Activated T-helper 17 cell treated with anti-CD3 and anti-CD28 coated beads, Interleukin-2, amount 50 U/mL, for 72 hours (primary cell): ENCODE results near the gene MYLK. TPM values are rescaled to one million over a fixed set of nuclear protein-coding genes. Genes with fewer than 3 reads are reported as not detected.

Experiments
- ATAC-seq: fragments of 150-1000 bp; cut with Tn5 transposase; replicated peaks from 2 replicates; pipeline ENCODE4 v1.10.0; 2021; ENCODE audit warnings: mild to moderate bottlenecking, moderate library complexity
- H3K27ac Mint-ChIP-seq: one replicate; pipeline ENCODE4 v1.8.0; 2022; ENCODE audit warnings: mixed read lengths
- H3K27me3 Mint-ChIP-seq: one replicate; pipeline ENCODE4 v1.8.0; 2022; ENCODE audit warnings: mixed read lengths
- H3K36me3 Mint-ChIP-seq: one replicate; pipeline ENCODE4 v1.8.0; 2022; ENCODE audit warnings: low read depth, mild to moderate bottlenecking, mixed read lengths
- H3K4me1 Mint-ChIP-seq: one replicate; pipeline ENCODE4 v1.8.0; 2022; ENCODE audit warnings: mixed read lengths
- H3K4me3 Mint-ChIP-seq: one replicate; pipeline ENCODE4 v1.8.0; 2022; ENCODE audit warnings: mild to moderate bottlenecking, mixed read lengths
- H3K9me3 Mint-ChIP-seq: one replicate; pipeline ENCODE4 v1.8.0; 2022; ENCODE audit warnings: mixed read lengths
- total RNA-seq, 2 donors: library from RNA; stranded (reverse); gene quantifications; one replicate each; pipeline ENCODE4 v1.2.3, GENCODE V29; 2022

The MYLK gene
- total RNA-seq, 2 donors from 2014 or later: 0.17 TPM; not detected in 1

GRCh38 chr3:123884993-123885392 lies 861 bp upstream of the MYLK start:
- Mint-ChIP-seq H3K9me3 (no peaks in the 10 kb centered on the region), H3K27me3 (peaks cover 59% of the 10 kb centered on the region), H3K4me3 (peak overlapping the region; percentile 60), H3K36me3 (no peaks in the 10 kb centered on the region), H3K4me1 (no peaks in the 10 kb centered on the region), H3K27ac (no peak overlapping the region)
- ATAC-seq: no peak

DNA sequence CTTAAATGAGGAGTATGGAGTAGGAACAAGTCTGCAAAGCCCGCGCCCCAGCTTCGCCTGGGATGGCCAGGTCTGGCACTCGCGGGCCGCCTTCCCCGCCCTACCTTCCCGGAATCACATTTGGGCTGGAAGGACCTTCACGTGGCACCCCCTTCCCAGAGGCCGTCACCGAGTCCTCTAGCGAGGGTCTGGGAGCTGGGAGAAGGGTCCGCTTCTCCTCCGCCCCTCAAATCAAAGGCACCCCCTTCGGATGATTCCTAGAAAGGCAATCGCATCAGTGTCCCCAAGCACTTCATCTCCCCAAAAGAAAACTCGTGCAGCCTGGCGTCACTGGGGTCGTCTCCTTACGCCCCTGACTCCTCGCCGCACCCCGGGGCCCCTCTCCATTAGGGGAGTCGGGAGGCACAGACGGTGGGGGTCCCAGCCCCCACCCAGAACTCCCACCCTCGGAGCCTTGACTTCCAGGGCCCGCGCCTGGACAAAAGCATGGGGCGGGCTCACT lies 380 bp downstream of the MYLK start:
- no peaks in the 10 kb centered on the region for H3K4me1 Mint-ChIP-seq
- ATAC-seq: no peak
- peak overlapping the region; percentile 60 for H3K4me3 Mint-ChIP-seq
- H3K27ac Mint-ChIP-seq: no peak overlapping the region
- no peaks in the 10 kb centered on the region for H3K36me3 Mint-ChIP-seq
- H3K27me3 Mint-ChIP-seq: peaks cover 56% of the 10 kb centered on the region
- H3K9me3 Mint-ChIP-seq: no peaks in the 10 kb centered on the region

GRCh38 chr3:123883111-123883510 lies 1.0 kb downstream of the MYLK start:
- no peak for ATAC-seq
- Mint-ChIP-seq H3K36me3 (no peaks in the 10 kb centered on the region), H3K9me3 (no peaks in the 10 kb centered on the region), H3K4me1 (no peaks in the 10 kb centered on the region), H3K27me3 (peaks cover 49% of the 10 kb centered on the region), H3K4me3 (peak overlapping the region; percentile 60), H3K27ac (no peak overlapping the region)

DNA sequence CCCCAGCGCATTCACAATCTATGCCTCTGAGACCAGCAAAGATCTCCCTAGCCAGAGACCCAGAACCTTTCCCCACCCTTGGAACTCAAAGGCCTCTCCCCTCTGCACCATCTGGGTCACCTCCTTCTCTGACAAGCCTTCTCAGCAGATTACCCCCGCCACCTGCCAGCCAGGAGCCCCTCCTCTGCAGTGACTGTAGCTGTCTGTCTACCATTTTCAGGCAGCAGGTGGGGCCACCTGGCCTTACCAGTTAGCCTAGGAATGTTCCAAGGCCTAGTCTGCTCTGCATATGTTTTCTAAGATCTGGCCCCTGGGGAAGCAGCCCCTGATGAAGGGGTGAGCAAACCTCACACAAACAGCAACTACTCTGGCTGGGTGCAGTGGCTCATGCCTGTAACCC lies 2.4 kb downstream of the MYLK start:
- no peaks in the 10 kb centered on the region for H3K36me3 Mint-ChIP-seq
- no peak overlapping the region for H3K27ac Mint-ChIP-seq
- no peaks in the 10 kb centered on the region for H3K9me3 Mint-ChIP-seq
- H3K4me3 Mint-ChIP-seq: no peak overlapping the region
- no peaks in the 10 kb centered on the region for H3K4me1 Mint-ChIP-seq
- no peak for ATAC-seq
- peaks cover 42% of the 10 kb centered on the region for H3K27me3 Mint-ChIP-seq

- Mint-ChIP-seq H3K9me3 (no peaks in the 10 kb centered on the region), H3K4me1 (no peaks in the 10 kb centered on the region), H3K4me3 (no peak overlapping the region), H3K36me3 (no peaks in the 10 kb centered on the region), H3K27ac (no peak overlapping the region), H3K27me3 (peaks cover 38% of the 10 kb centered on the region)
- no peak for ATAC-seq
Measured at GRCh38 chr3:123880998-123881561, 3.1 kb downstream of the MYLK start.

DNA sequence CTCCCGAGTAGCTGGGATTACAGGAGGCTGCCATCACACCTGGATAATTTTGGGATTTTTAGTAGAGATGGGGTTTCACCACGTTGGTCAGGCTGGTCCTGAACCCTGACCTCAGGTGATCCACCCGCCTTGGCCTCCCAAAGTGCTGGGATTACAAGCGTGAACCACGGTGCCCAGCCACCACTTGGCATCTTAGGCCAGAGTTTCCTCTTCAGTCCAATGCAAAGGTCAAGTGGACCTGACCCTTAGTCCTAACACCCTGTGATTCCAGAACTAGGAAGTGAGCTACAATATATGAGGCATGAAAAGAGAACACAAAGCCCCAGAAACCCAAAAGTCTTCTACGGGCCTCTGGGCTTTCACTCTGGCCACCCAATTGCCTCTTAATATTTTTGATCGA lies 5.3 kb downstream of the MYLK start:
- ATAC-seq: no peak
- Mint-ChIP-seq H3K4me1 (no peaks in the 10 kb centered on the region), H3K27me3 (peaks cover 28% of the 10 kb centered on the region), H3K27ac (no peak overlapping the region), H3K4me3 (no peak overlapping the region), H3K9me3 (no peaks in the 10 kb centered on the region), H3K36me3 (no peaks in the 10 kb centered on the region)

DNA sequence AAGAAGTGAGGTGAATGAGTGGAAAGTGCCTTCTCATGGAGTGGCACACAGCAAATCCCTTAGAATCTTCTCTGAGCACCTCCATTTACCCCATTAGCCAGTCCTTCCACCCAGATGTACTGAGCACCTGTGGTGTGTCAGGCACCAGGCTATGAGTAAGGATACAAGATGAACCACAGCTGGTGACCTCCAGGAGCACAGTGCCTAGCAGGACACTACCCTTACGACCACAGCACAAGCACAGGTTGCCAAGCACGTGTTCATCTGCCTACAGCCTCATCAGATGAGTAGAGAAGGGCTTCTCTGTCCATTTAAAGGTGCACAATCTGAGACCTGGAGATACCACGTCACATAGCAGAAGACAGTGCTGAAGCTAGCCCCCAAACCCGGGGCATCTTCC lies 6.2 kb downstream of the MYLK start:
- H3K4me1 Mint-ChIP-seq: no peaks in the 10 kb centered on the region
- no peak overlapping the region for H3K4me3 Mint-ChIP-seq
- ATAC-seq: no peak

DNA sequence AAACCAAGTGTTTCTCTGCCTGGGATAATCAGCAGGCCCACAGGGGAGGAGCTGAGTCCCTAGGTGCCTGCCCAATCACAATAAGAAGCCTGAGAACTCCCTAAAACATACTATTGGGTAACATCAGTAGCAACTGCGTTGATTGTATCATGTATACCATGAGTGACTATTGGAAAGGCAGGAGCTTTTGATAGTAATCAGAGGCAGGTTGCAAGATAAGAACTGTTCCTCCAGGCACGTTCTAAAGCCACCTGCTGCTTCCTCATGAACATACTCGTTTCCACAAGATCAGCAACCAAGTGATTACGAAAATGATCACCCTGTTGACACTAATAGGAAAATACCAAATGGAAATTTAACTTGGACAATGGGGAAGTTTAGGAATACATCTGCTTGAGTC lies 6.7 kb downstream of the MYLK start:
- Mint-ChIP-seq H3K4me3 (no peak overlapping the region), H3K36me3 (no peaks in the 10 kb centered on the region), H3K9me3 (no peaks in the 10 kb centered on the region), H3K27me3 (peaks cover 23% of the 10 kb centered on the region), H3K27ac (no peak overlapping the region), H3K4me1 (no peaks in the 10 kb centered on the region)
- no peak for ATAC-seq

More for the DNA sequence above, 6.2 kb downstream of the MYLK start:
- Mint-ChIP-seq H3K36me3 (no peaks in the 10 kb centered on the region), H3K27ac (no peak overlapping the region), H3K9me3 (no peaks in the 10 kb centered on the region), H3K27me3 (peaks cover 27% of the 10 kb centered on the region)

- Mint-ChIP-seq H3K4me1 (no peaks in the 10 kb centered on the region), H3K9me3 (no peaks in the 10 kb centered on the region), H3K27ac (no peak overlapping the region), H3K4me3 (no peak overlapping the region), H3K27me3 (peaks cover 21% of the 10 kb centered on the region), H3K36me3 (no peaks in the 10 kb centered on the region)
- ATAC-seq: no peak
Measured at GRCh38 chr3:123876858-123877257, 7.3 kb downstream of the MYLK start.

GRCh38 chr3:123872621-123873020 lies 11.5 kb downstream of the MYLK start:
- no peaks in the 10 kb centered on the region for H3K4me1 Mint-ChIP-seq
- no peak for ATAC-seq
- H3K27ac Mint-ChIP-seq: no peak overlapping the region
- H3K27me3 Mint-ChIP-seq: peaks cover 7% of the 10 kb centered on the region
- H3K36me3 Mint-ChIP-seq: no peaks in the 10 kb centered on the region
- no peak overlapping the region for H3K4me3 Mint-ChIP-seq
- H3K9me3 Mint-ChIP-seq: no peaks in the 10 kb centered on the region

DNA sequence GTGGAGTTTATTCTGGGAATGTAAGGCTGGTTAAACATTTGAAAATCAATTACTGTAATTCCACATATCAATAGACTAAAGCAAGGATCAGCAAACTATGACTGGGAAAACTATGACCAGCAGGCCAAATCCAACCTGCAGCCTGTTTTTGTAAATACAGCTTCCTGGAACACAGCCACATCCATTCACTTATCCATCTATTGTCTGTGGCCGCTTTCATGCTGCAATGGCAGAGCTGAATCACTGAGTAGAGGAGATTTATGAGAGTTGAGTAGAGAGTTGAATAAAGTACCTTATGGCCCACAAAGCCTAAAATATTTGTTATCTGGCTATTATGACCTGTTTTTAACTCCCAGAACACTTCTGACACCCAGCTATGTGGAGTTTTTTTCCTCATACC lies 12.2 kb downstream of the MYLK start:
- no peak overlapping the region for H3K4me3 Mint-ChIP-seq
- no peaks in the 10 kb centered on the region for H3K9me3 Mint-ChIP-seq
- ATAC-seq: no peak
- H3K27ac Mint-ChIP-seq: no peak overlapping the region
- no peaks in the 10 kb centered on the region for H3K36me3 Mint-ChIP-seq
- no peaks in the 10 kb centered on the region for H3K4me1 Mint-ChIP-seq
- H3K27me3 Mint-ChIP-seq: peaks cover 10% of the 10 kb centered on the region

DNA sequence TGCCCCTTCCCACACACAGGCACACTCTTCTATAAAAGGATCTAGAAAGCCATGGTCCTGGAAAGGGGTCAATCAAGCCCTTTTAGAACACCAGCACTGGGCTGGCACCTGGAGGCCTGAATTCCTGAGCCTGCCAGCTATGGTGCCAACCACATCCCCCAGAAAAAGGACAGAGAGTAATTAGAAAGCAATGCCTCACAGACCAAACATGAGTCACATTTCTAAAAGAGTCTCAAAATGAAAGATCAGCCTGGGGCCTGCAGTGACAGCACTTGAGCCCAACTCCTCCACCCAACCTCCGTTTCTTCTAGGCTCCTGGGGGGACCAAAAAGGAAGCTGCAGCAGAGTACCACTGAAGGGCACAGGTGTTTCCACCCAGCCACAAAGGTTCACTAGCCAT lies 14.1 kb downstream of the MYLK start:
- peaks cover 10% of the 10 kb centered on the region for H3K27me3 Mint-ChIP-seq
- ATAC-seq: peak; percentile 49
- no peaks in the 10 kb centered on the region for H3K36me3 Mint-ChIP-seq
- no peaks in the 10 kb centered on the region for H3K9me3 Mint-ChIP-seq
- H3K27ac Mint-ChIP-seq: no peak overlapping the region
- no peak overlapping the region for H3K4me3 Mint-ChIP-seq
- no peaks in the 10 kb centered on the region for H3K4me1 Mint-ChIP-seq

DNA sequence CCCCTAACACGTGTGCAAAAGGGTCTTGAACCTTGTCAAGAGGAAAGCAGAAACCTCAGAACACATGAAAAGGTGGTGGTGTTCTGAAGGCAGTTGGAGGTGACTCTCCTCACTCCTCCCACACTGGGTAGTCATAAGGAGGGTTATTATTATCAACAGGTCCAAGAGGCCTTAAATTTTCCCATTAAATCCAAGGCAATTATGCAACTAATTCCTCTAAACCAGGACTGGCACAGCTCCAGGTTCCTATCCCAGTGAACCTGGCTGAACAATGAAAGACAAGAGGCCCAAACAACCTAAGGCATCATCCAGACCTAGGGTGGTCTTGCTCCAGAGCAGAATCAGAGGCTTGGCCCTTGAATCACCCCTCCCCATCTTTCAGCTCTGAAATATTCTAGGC lies 15.0 kb downstream of the MYLK start:
- Mint-ChIP-seq H3K9me3 (no peaks in the 10 kb centered on the region), H3K27me3 (peaks cover 10% of the 10 kb centered on the region), H3K36me3 (no peaks in the 10 kb centered on the region), H3K27ac (no peak overlapping the region), H3K4me1 (no peaks in the 10 kb centered on the region), H3K4me3 (no peak overlapping the region)
- no peak for ATAC-seq

GRCh38 chr3:123864706-123865105 lies 19.4 kb downstream of the MYLK start:
- Mint-ChIP-seq H3K27ac (no peak overlapping the region), H3K27me3 (peaks cover 11% of the 10 kb centered on the region), H3K36me3 (no peaks in the 10 kb centered on the region), H3K4me3 (no peak overlapping the region), H3K4me1 (no peaks in the 10 kb centered on the region), H3K9me3 (no peaks in the 10 kb centered on the region)
- ATAC-seq: no peak

- H3K27ac Mint-ChIP-seq: no peak overlapping the region
- H3K4me3 Mint-ChIP-seq: no peak overlapping the region
- H3K27me3 Mint-ChIP-seq: peaks cover 8% of the 10 kb centered on the region
- no peaks in the 10 kb centered on the region for H3K36me3 Mint-ChIP-seq
- no peak for ATAC-seq
- no peaks in the 10 kb centered on the region for H3K9me3 Mint-ChIP-seq
- H3K4me1 Mint-ChIP-seq: no peaks in the 10 kb centered on the region
Measured at GRCh38 chr3:123862152-123862551, 22.0 kb downstream of the MYLK start.
